ENCODE data around the gene GLI1.
"Not testable (repeated sequence)": the region's sequence is repeated elsewhere in the genome, so short reads cannot be mapped to it uniquely, and the experiment has no call there.

GLI1 gene

GRCh38 chr12:57459750-57460467, at the start of gene GLI1:
GLI1 (plus strand) TSS chr12:57459785; CDS start chr12:57463692, 3,907 bp downstream.
- H3K27me3 ChIP-seq (ENCODE audit: control insufficient read depth in 2 of 2, insufficient read depth in 2 of 2, low read length in 2 of 2), result peaks cover 9 to 11% of the 10 kb centered on the region in 2 donors
- no peaks in the 10 kb centered on the region for H3K36me3 ChIP-seq (ENCODE audit: control insufficient read depth in 2 of 2, insufficient read depth in 2 of 2, low read length in 2 of 2)
- H3K4me3 ChIP-seq (ENCODE audit: low read length in 2 of 2), result peak within 1 kb of the TSS; percentile 85 to 92
- H3K4me1 ChIP-seq (ENCODE audit: control insufficient read depth in 2 of 2, insufficient read depth in 2 of 2, low read length in 2 of 2), result peaks cover 30 to 39% of the 10 kb centered on the region in 2 donors
- peak within 1 kb of the TSS; percentile 79 to 92 for H3K9ac ChIP-seq (ENCODE audit: low read depth in 1 of 2, low read length in 2 of 2)
- peak within 1 kb of the TSS; percentile 87 to 91 for H3K27ac ChIP-seq (ENCODE audit: low read depth in 2 of 2, low read length in 2 of 2)
- no peaks in the 10 kb centered on the region for H3K9me3 ChIP-seq (ENCODE audit: control insufficient read depth in 2 of 2, low read length in 2 of 2)

- Histone ChIP-seq H3K4me1 (ENCODE audit: control insufficient read depth in 2 of 2, insufficient read depth in 2 of 2, low read length in 2 of 2) (no peaks in the 10 kb centered on the region), H3K27me3 (ENCODE audit: control insufficient read depth in 2 of 2, insufficient read depth in 2 of 2, low read length in 2 of 2) (no peaks in the 10 kb centered on the region)
Measured at GRCh38 chr12:57410534-57410933, 49.1 kb upstream of the GLI1 start.

GRCh38 chr12:57414160-57414559, 45.4 kb upstream of the GLI1 start:
- H3K27ac ChIP-seq (ENCODE audit: low read depth in 2 of 2, low read length in 2 of 2); H3K9ac ChIP-seq (ENCODE audit: low read depth in 1 of 2, low read length in 2 of 2); H3K4me3 ChIP-seq (ENCODE audit: low read length in 2 of 2); H3K27me3 ChIP-seq (ENCODE audit: control insufficient read depth in 2 of 2, insufficient read depth in 2 of 2, low read length in 2 of 2); H3K9me3 ChIP-seq (ENCODE audit: control insufficient read depth in 2 of 2, low read length in 2 of 2); H3K36me3 ChIP-seq (ENCODE audit: control insufficient read depth in 2 of 2, insufficient read depth in 2 of 2, low read length in 2 of 2); H3K4me1 ChIP-seq (ENCODE audit: control insufficient read depth in 2 of 2, insufficient read depth in 2 of 2, low read length in 2 of 2): not testable (repeated sequence)

More at GRCh38 chr12:57410534-57410933, 49.1 kb upstream of the GLI1 start:
- no peak overlapping the region for H3K9ac ChIP-seq (ENCODE audit: low read depth in 1 of 2, low read length in 2 of 2)
- H3K9me3 ChIP-seq (ENCODE audit: control insufficient read depth in 2 of 2, low read length in 2 of 2), result no peaks in the 10 kb centered on the region
- no peak overlapping the region for H3K27ac ChIP-seq (ENCODE audit: low read depth in 2 of 2, low read length in 2 of 2)
- no peaks in the 10 kb centered on the region for H3K36me3 ChIP-seq (ENCODE audit: control insufficient read depth in 2 of 2, insufficient read depth in 2 of 2, low read length in 2 of 2)
- H3K4me3 ChIP-seq (ENCODE audit: low read length in 2 of 2), result no peak overlapping the region

GRCh38 chr12:57415088-57415487, 44.5 kb upstream of the GLI1 start:
- H3K4me1 ChIP-seq (ENCODE audit: control insufficient read depth in 2 of 2, insufficient read depth in 2 of 2, low read length in 2 of 2), result no peaks in the 10 kb centered on the region
- no peak overlapping the region for H3K4me3 ChIP-seq (ENCODE audit: low read length in 2 of 2)
- no peak overlapping the region for H3K27ac ChIP-seq (ENCODE audit: low read depth in 2 of 2, low read length in 2 of 2)
- H3K36me3 ChIP-seq (ENCODE audit: control insufficient read depth in 2 of 2, insufficient read depth in 2 of 2, low read length in 2 of 2), result peaks cover 0 to 2% of the 10 kb centered on the region in 2 donors
- H3K27me3 ChIP-seq (ENCODE audit: control insufficient read depth in 2 of 2, insufficient read depth in 2 of 2, low read length in 2 of 2), result no peaks in the 10 kb centered on the region
- H3K9ac ChIP-seq (ENCODE audit: low read depth in 1 of 2, low read length in 2 of 2), result no peak overlapping the region
- no peaks in the 10 kb centered on the region for H3K9me3 ChIP-seq (ENCODE audit: control insufficient read depth in 2 of 2, low read length in 2 of 2)

GRCh38 chr12:57416039-57416996, 43.3 kb upstream of the GLI1 start:
- Histone ChIP-seq H3K4me1 (ENCODE audit: control insufficient read depth in 2 of 2, insufficient read depth in 2 of 2, low read length in 2 of 2) (no peaks in the 10 kb centered on the region), H3K36me3 (ENCODE audit: control insufficient read depth in 2 of 2, insufficient read depth in 2 of 2, low read length in 2 of 2) (peaks cover 0 to 2% of the 10 kb centered on the region in 2 donors), H3K9me3 (ENCODE audit: control insufficient read depth in 2 of 2, low read length in 2 of 2) (no peaks in the 10 kb centered on the region), H3K27ac (ENCODE audit: low read depth in 2 of 2, low read length in 2 of 2) (no peak overlapping the region), H3K9ac (ENCODE audit: low read depth in 1 of 2, low read length in 2 of 2) (no peak overlapping the region), H3K4me3 (ENCODE audit: low read length in 2 of 2) (no peak overlapping the region), H3K27me3 (ENCODE audit: control insufficient read depth in 2 of 2, insufficient read depth in 2 of 2, low read length in 2 of 2) (no peaks in the 10 kb centered on the region)

GRCh38 chr12:57418255-57418654, 41.3 kb upstream of the GLI1 start:
- H3K9ac ChIP-seq (ENCODE audit: low read depth in 1 of 2, low read length in 2 of 2), result no peak overlapping the region
- H3K36me3 ChIP-seq (ENCODE audit: control insufficient read depth in 2 of 2, insufficient read depth in 2 of 2, low read length in 2 of 2), result peaks cover 4 to 6% of the 10 kb centered on the region in 2 donors
- H3K4me3 ChIP-seq (ENCODE audit: low read length in 2 of 2), result no peak overlapping the region
- no peaks in the 10 kb centered on the region for H3K27me3 ChIP-seq (ENCODE audit: control insufficient read depth in 2 of 2, insufficient read depth in 2 of 2, low read length in 2 of 2)
- H3K9me3 ChIP-seq (ENCODE audit: control insufficient read depth in 2 of 2, low read length in 2 of 2), result no peaks in the 10 kb centered on the region
- H3K4me1 ChIP-seq (ENCODE audit: control insufficient read depth in 2 of 2, insufficient read depth in 2 of 2, low read length in 2 of 2), result no peaks in the 10 kb centered on the region
- H3K27ac ChIP-seq (ENCODE audit: low read depth in 2 of 2, low read length in 2 of 2), result no peak overlapping the region

GRCh38 chr12:57419495-57419894, 40.1 kb upstream of the GLI1 start:
- Histone ChIP-seq H3K4me3 (ENCODE audit: low read length in 2 of 2) (no peak overlapping the region), H3K9me3 (ENCODE audit: control insufficient read depth in 2 of 2, low read length in 2 of 2) (no peaks in the 10 kb centered on the region), H3K36me3 (ENCODE audit: control insufficient read depth in 2 of 2, insufficient read depth in 2 of 2, low read length in 2 of 2) (peaks cover 4 to 6% of the 10 kb centered on the region in 2 donors), H3K27me3 (ENCODE audit: control insufficient read depth in 2 of 2, insufficient read depth in 2 of 2, low read length in 2 of 2) (no peaks in the 10 kb centered on the region), H3K27ac (ENCODE audit: low read depth in 2 of 2, low read length in 2 of 2) (no peak overlapping the region), H3K4me1 (ENCODE audit: control insufficient read depth in 2 of 2, insufficient read depth in 2 of 2, low read length in 2 of 2) (no peaks in the 10 kb centered on the region), H3K9ac (ENCODE audit: low read depth in 1 of 2, low read length in 2 of 2) (no peak overlapping the region)

GRCh38 chr12:57420482-57420881, 39.1 kb upstream of the GLI1 start:
- H3K4me1 ChIP-seq (ENCODE audit: control insufficient read depth in 2 of 2, insufficient read depth in 2 of 2, low read length in 2 of 2), result no peaks in the 10 kb centered on the region
- H3K4me3 ChIP-seq (ENCODE audit: low read length in 2 of 2), result no peak overlapping the region
- no peaks in the 10 kb centered on the region for H3K27me3 ChIP-seq (ENCODE audit: control insufficient read depth in 2 of 2, insufficient read depth in 2 of 2, low read length in 2 of 2)
- H3K9me3 ChIP-seq (ENCODE audit: control insufficient read depth in 2 of 2, low read length in 2 of 2), result no peaks in the 10 kb centered on the region
- no peak overlapping the region for H3K9ac ChIP-seq (ENCODE audit: low read depth in 1 of 2, low read length in 2 of 2)
- H3K36me3 ChIP-seq (ENCODE audit: control insufficient read depth in 2 of 2, insufficient read depth in 2 of 2, low read length in 2 of 2), result peaks cover 4 to 7% of the 10 kb centered on the region in 2 donors
- H3K27ac ChIP-seq (ENCODE audit: low read depth in 2 of 2, low read length in 2 of 2), result no peak overlapping the region

- not testable (repeated sequence) for H3K27me3 ChIP-seq (ENCODE audit: control insufficient read depth in 2 of 2, insufficient read depth in 2 of 2, low read length in 2 of 2); H3K36me3 ChIP-seq (ENCODE audit: control insufficient read depth in 2 of 2, insufficient read depth in 2 of 2, low read length in 2 of 2); H3K4me3 ChIP-seq (ENCODE audit: low read length in 2 of 2); H3K9ac ChIP-seq (ENCODE audit: low read depth in 1 of 2, low read length in 2 of 2); H3K9me3 ChIP-seq (ENCODE audit: control insufficient read depth in 2 of 2, low read length in 2 of 2); H3K27ac ChIP-seq (ENCODE audit: low read depth in 2 of 2, low read length in 2 of 2); H3K4me1 ChIP-seq (ENCODE audit: control insufficient read depth in 2 of 2, insufficient read depth in 2 of 2, low read length in 2 of 2)
Measured at GRCh38 chr12:57426948-57427347, 32.6 kb upstream of the GLI1 start.

GRCh38 chr12:57428965-57429364, 30.6 kb upstream of the GLI1 start:
- Histone ChIP-seq H3K4me3 (ENCODE audit: low read length in 2 of 2) (no peak overlapping the region), H3K27ac (ENCODE audit: low read depth in 2 of 2, low read length in 2 of 2) (no peak overlapping the region), H3K9ac (ENCODE audit: low read depth in 1 of 2, low read length in 2 of 2) (no peak overlapping the region)

More at GRCh38 chr12:57428965-57429364, 30.6 kb upstream of the GLI1 start:
- Histone ChIP-seq H3K9me3 (ENCODE audit: control insufficient read depth in 2 of 2, low read length in 2 of 2) (no peaks in the 10 kb centered on the region), H3K4me1 (ENCODE audit: control insufficient read depth in 2 of 2, insufficient read depth in 2 of 2, low read length in 2 of 2) (peaks cover 4 to 9% of the 10 kb centered on the region in 2 donors), H3K36me3 (ENCODE audit: control insufficient read depth in 2 of 2, insufficient read depth in 2 of 2, low read length in 2 of 2) (peaks cover 0 to 3% of the 10 kb centered on the region in 2 donors), H3K27me3 (ENCODE audit: control insufficient read depth in 2 of 2, insufficient read depth in 2 of 2, low read length in 2 of 2) (no peaks in the 10 kb centered on the region)

All from mucosa of rectum (tissue), 2 donors.